Neuronal stem cell (in vitro differentiated cells): ENCODE measurements around the gene DYNLT5.

ENCODE experiments used
- DNase-seq: peaks from one replicate; pipeline ENCODE4 v3.0.0-alpha.2; 2013; ENCODE audit warnings: low spot score
- H2AFZ ChIP-seq: one replicate; pipeline ENCODE4 v1.6.1; 2013; ENCODE audit warnings: mild to moderate bottlenecking, low read length, inconsistent platforms
- H2AK5ac ChIP-seq: 2 replicates; pipeline ENCODE4 v1.6.1; 2013; ENCODE audit warnings: low read depth, mild to moderate bottlenecking, inconsistent platforms, low read length, moderate library complexity, mixed read lengths
- H2BK120ac ChIP-seq: 2 replicates; pipeline ENCODE4 v1.6.1; 2013; ENCODE audit warnings: low read depth, mild to moderate bottlenecking, inconsistent platforms, low read length, moderate library complexity, mixed read lengths
- H2BK12ac ChIP-seq: one replicate; pipeline ENCODE4 v1.6.1; 2013; ENCODE audit warnings: low read length, inconsistent platforms
- H2BK15ac ChIP-seq: 2 replicates; pipeline ENCODE4 v1.6.1; 2013; ENCODE audit warnings: mild to moderate bottlenecking, low read length, inconsistent platforms, mixed read lengths
- H2BK5ac ChIP-seq: one replicate; pipeline ENCODE4 v1.6.1; 2013; ENCODE audit warnings: inconsistent platforms, mild to moderate bottlenecking, low read length, moderate library complexity
- H3K14ac ChIP-seq: one replicate; pipeline ENCODE4 v1.6.1; 2013; ENCODE audit warnings: low read length, inconsistent platforms
- H3K18ac ChIP-seq: 2 replicates; pipeline ENCODE4 v1.6.1; 2013; ENCODE audit warnings: low read length, inconsistent platforms
- H3K23ac ChIP-seq: 2 replicates; pipeline ENCODE4 v1.6.1; 2013; ENCODE audit warnings: low read depth, mild to moderate bottlenecking, mixed read lengths, low read length, inconsistent platforms; ENCODE audit not compliant: poor library complexity
- H3K27ac ChIP-seq: replicated peaks from 3 replicates; pipeline ENCODE4 v1.5.1; 2013; ENCODE audit warnings: low read length, inconsistent platforms
- H3K27me3 ChIP-seq, 3 experiments: 2 replicates each; pipeline ENCODE4 v1.6.1; 2013; ENCODE audit warnings: low read length in 3 of 3, mild to moderate bottlenecking in 2 of 3, inconsistent platforms in 1 of 3, low read depth in 1 of 3, mixed read lengths in 1 of 3, moderate library complexity in 1 of 3; ENCODE audit not compliant: control insufficient read depth in 3 of 3, insufficient read depth in 3 of 3
- H3K36me3 ChIP-seq, 2 donors: replicated peaks in 1 of 2; 2 replicates each; pipeline ENCODE4 v1.6.1; 2013; ENCODE audit warnings: low read length in 2 of 2; ENCODE audit not compliant: control insufficient read depth in 2 of 2, insufficient read depth in 2 of 2
- H3K4ac ChIP-seq: 2 replicates; pipeline ENCODE4 v1.6.1; 2013; ENCODE audit warnings: inconsistent platforms, mild to moderate bottlenecking, low read length, moderate library complexity
- H3K4me1 ChIP-seq, 2 donors: 1 replicate in 1 of 2; 2 replicates in 1 of 2; pipeline ENCODE4 v1.6.1; 2013; ENCODE audit warnings: low read length in 2 of 2, low read depth in 1 of 2; ENCODE audit not compliant: control insufficient read depth in 2 of 2, insufficient read depth in 1 of 2
- H3K4me2 ChIP-seq: one replicate; pipeline ENCODE4 v1.6.1; 2013; ENCODE audit warnings: mild to moderate bottlenecking, low read length, inconsistent platforms; ENCODE audit not compliant: insufficient read depth, poor library complexity, severe bottlenecking
- H3K4me3 ChIP-seq, 2 donors: 2 replicates each; pipeline ENCODE4 v1.5.1; 2013; ENCODE audit warnings: low read length in 2 of 2, mild to moderate bottlenecking in 2 of 2, inconsistent platforms in 1 of 2, moderate library complexity in 1 of 2
- H3K79me1 ChIP-seq: one replicate; pipeline ENCODE4 v1.6.1; 2013; ENCODE audit warnings: low read depth, mild to moderate bottlenecking, inconsistent platforms, low read length, moderate library complexity
- H3K9ac ChIP-seq: one replicate; pipeline ENCODE4 v1.6.1; 2013; ENCODE audit warnings: mild to moderate bottlenecking, low read depth, low read length, inconsistent platforms; ENCODE audit not compliant: poor library complexity
- H3K9me3 ChIP-seq, 2 donors: replicated peaks in 1 of 2; 2 replicates each; pipeline versions ENCODE3 to v1.6.1; 2013; ENCODE audit warnings: low read length in 2 of 2, mild to moderate bottlenecking in 2 of 2, inconsistent platforms in 1 of 2, low read depth in 1 of 2, mixed read lengths in 1 of 2, moderate library complexity in 1 of 2; ENCODE audit not compliant: control insufficient read depth in 2 of 2, insufficient read depth in 1 of 2
- H4K8ac ChIP-seq: one replicate; pipeline ENCODE4 v1.6.1; 2013; ENCODE audit warnings: low read depth, mild to moderate bottlenecking, inconsistent platforms, low read length, moderate library complexity
- H4K91ac ChIP-seq: one replicate; pipeline ENCODE4 v1.6.1; 2013; ENCODE audit warnings: low read length, low read depth, mild to moderate bottlenecking, inconsistent platforms; ENCODE audit not compliant: poor library complexity
- WGBS, 2 donors: extraction: QIAGEN DNeasy Blood & Tissue Kit; methylation state at CpG; one replicate each; pipeline ENCODE4 v1.1.7; 2013; ENCODE audit warnings: missing lambda C conversion rate in 2 of 2, mixed read lengths in 1 of 2; ENCODE audit not compliant: insufficient read length in 2 of 2, insufficient replicate concordance in 1 of 2; ENCODE audit errors: extremely low coverage in 2 of 2; 5-methylcytosine and 5-hydroxymethylcytosine counted together

DYNLT5 gene

GRCh38 chr1:66758241-66758755 lies 6.0 kb downstream of the DYNLT5 start:
- no peaks in the 10 kb centered on the region for H3K9me3 ChIP-seq
- H2BK12ac ChIP-seq: no peak overlapping the region
- no peak overlapping the region for H3K4ac ChIP-seq
- H2AK5ac ChIP-seq: no peak overlapping the region
- H3K18ac ChIP-seq: no peak overlapping the region
- H3K79me1 ChIP-seq: no peaks in the 10 kb centered on the region
- H3K4me1 ChIP-seq: peaks cover 0 to 2% of the 10 kb centered on the region in 2 donors
- H2BK15ac ChIP-seq: no peak overlapping the region
- no peak overlapping the region for H4K8ac ChIP-seq
- H3K23ac ChIP-seq: no peak overlapping the region
- H3K4me3 ChIP-seq: no peak overlapping the region
- H2BK120ac ChIP-seq: no peak overlapping the region
- H2BK5ac ChIP-seq: no peak overlapping the region
- peaks cover 0 to 3% (median 0%) of the 10 kb centered on the region in 3 experiments for H3K27me3 ChIP-seq
- no peak overlapping the region for H3K4me2 ChIP-seq
- peak overlapping the region; percentile 43 for H2AFZ ChIP-seq
- WGBS, 2 donors: no CpG with 5 or more reads among the region's 1 CpG
- DNase-seq: no peak
- no peak overlapping the region for H3K14ac ChIP-seq
- no peak overlapping the region for H4K91ac ChIP-seq
- no peak overlapping the region for H3K27ac ChIP-seq
- no peak overlapping the region for H3K9ac ChIP-seq
- H3K36me3 ChIP-seq: no peaks in the 10 kb centered on the region

GRCh38 chr1:66760506-66760905 lies 8.2 kb downstream of the DYNLT5 start:
- Histone ChIP-seq H3K36me3 (no peaks in the 10 kb centered on the region), H4K91ac (no peak overlapping the region), H3K4ac (no peak overlapping the region), H3K79me1 (no peaks in the 10 kb centered on the region), H3K9me3 (no peaks in the 10 kb centered on the region), H2AK5ac (no peak overlapping the region), H2BK120ac (no peak overlapping the region), H3K9ac (no peak overlapping the region), H3K14ac (no peak overlapping the region), H2BK12ac (no peak overlapping the region), H2BK15ac (no peak overlapping the region), H3K4me2 (no peak overlapping the region), H3K27ac (no peak overlapping the region), H2BK5ac (no peak overlapping the region), H3K4me1 (peaks cover 0 to 2% of the 10 kb centered on the region in 2 donors), H3K4me3 (no peak overlapping the region), H3K23ac (no peak overlapping the region), H2AFZ (no peak overlapping the region), H3K18ac (no peak overlapping the region), H4K8ac (no peak overlapping the region), H3K27me3 (peaks cover 0 to 3% (median 0%) of the 10 kb centered on the region in 3 experiments)
- WGBS, 2 donors: no CpG with 5 or more reads among the region's 1 CpG
- no peak for DNase-seq

- H3K4me3 ChIP-seq: no peak overlapping the region
- no peak overlapping the region for H2BK15ac ChIP-seq
- H4K91ac ChIP-seq: no peak overlapping the region
- H3K27ac ChIP-seq: no peak overlapping the region
- H3K4me2 ChIP-seq: no peak overlapping the region
- H3K4ac ChIP-seq: no peak overlapping the region
- peaks cover 0 to 2% of the 10 kb centered on the region in 2 donors for H3K4me1 ChIP-seq
- H2AFZ ChIP-seq: no peak overlapping the region
- H3K9ac ChIP-seq: no peak overlapping the region
- H3K36me3 ChIP-seq: no peaks in the 10 kb centered on the region
- H3K18ac ChIP-seq: no peak overlapping the region
- no peaks in the 10 kb centered on the region for H3K9me3 ChIP-seq
- DNase-seq: no peak
- peaks cover 0 to 3% (median 0%) of the 10 kb centered on the region in 3 experiments for H3K27me3 ChIP-seq
- H3K14ac ChIP-seq: no peak overlapping the region
- no peaks in the 10 kb centered on the region for H3K79me1 ChIP-seq
- H2BK5ac ChIP-seq: no peak overlapping the region
- no peak overlapping the region for H4K8ac ChIP-seq
- no CpG with 5 or more reads among the region's 2 CpGs for WGBS, 2 donors
- no peak overlapping the region for H3K23ac ChIP-seq
- no peak overlapping the region for H2BK12ac ChIP-seq
- H2AK5ac ChIP-seq: no peak overlapping the region
- H2BK120ac ChIP-seq: no peak overlapping the region
Measured at GRCh38 chr1:66761221-66761620, 9.0 kb downstream of the DYNLT5 start.

GRCh38 chr1:66764994-66765578 lies 12.8 kb downstream of the DYNLT5 start:
- Histone ChIP-seq H3K4me2 (no peak overlapping the region), H3K9ac (no peak overlapping the region), H2BK5ac (no peak overlapping the region), H3K18ac (no peak overlapping the region), H3K27ac (no peak overlapping the region), H3K9me3 (no peaks in the 10 kb centered on the region), H3K36me3 (no peaks in the 10 kb centered on the region), H4K91ac (no peak overlapping the region), H4K8ac (no peak overlapping the region), H3K79me1 (no peaks in the 10 kb centered on the region), H3K4me1 (no peaks in the 10 kb centered on the region), H2BK12ac (no peak overlapping the region), H3K23ac (no peak overlapping the region), H3K27me3 (peaks cover 0 to 3% (median 0%) of the 10 kb centered on the region in 3 experiments), H3K4me3 (no peak overlapping the region), H3K14ac (no peak overlapping the region), H2BK120ac (no peak overlapping the region), H2BK15ac (no peak overlapping the region), H2AFZ (no peak overlapping the region), H2AK5ac (no peak overlapping the region), H3K4ac (no peak overlapping the region)
- DNase-seq: peak; percentile 17
- WGBS, 2 donors: no CpG with 5 or more reads among the region's 3 CpGs
